NCI-H524 treated with DMSO at 0.1 percent for 48 hours (cell line): ENCODE data around the gene PSD2.

Source experiments
- DNase-seq: peaks from one replicate; lab custom pipeline; 2025; lab: John Stamatoyannopoulos, UW

PSD2 gene

GRCh38 chr5:139763280-139763929 is 32.2 kb upstream of the PSD2 start:
- DNase-seq = no peak

- DNase-seq = no peak
These were observed 31.4 kb upstream of the PSD2 start for GRCh38 chr5:139763930-139764791.

DNA sequence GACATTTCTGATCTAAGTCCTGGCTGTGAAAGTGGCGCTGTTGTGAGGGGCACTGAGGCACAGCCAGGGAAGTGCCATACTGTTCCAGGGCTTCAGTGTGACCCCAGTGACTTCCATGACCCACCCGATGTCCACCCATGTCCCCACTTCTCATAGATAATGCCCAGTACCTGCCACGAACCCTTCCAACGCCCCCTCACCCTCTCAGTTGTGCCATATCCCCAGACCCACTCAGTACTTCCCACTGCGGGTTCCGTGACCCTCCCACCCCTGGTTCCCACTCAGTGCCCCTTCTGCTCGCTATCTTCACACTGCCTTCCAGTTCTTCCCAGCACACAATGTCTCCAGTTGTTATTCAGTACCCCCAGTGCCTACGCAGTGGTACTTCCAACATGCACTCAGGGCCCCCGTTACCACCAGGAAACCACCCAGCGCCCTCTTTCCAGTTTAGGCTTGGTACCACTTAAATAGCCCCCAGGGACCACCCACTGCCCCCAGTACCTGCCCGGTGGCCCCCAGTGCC is 30.7 kb upstream of the PSD2 start:
- DNase-seq = no peak

- DNase-seq = no peak
These were observed 30.0 kb upstream of the PSD2 start for GRCh38 chr5:139765409-139766217.

DNA sequence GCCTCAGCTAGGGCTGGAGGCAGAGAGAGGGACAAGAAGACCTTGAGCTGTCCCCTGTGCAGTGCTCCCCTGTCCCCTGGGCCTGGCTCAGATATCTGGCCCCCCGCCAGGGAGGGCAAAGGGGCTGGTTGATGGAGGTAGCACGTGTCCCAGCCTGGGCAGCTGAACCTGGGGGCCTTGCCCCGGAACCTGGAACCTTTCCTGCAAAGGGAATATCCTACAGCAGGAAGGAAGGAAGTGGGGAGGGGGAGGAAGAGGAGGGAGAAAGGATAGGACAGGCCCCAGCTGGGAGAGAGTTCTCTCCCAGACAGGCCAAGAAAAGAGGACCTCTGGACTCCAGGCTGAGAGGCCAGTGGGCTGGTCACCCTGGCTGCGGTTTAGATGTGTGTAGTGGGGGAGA is 27.6 kb upstream of the PSD2 start:
- DNase-seq = no peak

GRCh38 chr5:139768807-139769465 is 26.7 kb upstream of the PSD2 start:
- DNase-seq = no peak

- no peak for DNase-seq
These were observed 26.1 kb upstream of the PSD2 start for GRCh38 chr5:139769477-139769876.

GRCh38 chr5:139770722-139771121 is 24.9 kb upstream of the PSD2 start:
- no peak for DNase-seq

DNA sequence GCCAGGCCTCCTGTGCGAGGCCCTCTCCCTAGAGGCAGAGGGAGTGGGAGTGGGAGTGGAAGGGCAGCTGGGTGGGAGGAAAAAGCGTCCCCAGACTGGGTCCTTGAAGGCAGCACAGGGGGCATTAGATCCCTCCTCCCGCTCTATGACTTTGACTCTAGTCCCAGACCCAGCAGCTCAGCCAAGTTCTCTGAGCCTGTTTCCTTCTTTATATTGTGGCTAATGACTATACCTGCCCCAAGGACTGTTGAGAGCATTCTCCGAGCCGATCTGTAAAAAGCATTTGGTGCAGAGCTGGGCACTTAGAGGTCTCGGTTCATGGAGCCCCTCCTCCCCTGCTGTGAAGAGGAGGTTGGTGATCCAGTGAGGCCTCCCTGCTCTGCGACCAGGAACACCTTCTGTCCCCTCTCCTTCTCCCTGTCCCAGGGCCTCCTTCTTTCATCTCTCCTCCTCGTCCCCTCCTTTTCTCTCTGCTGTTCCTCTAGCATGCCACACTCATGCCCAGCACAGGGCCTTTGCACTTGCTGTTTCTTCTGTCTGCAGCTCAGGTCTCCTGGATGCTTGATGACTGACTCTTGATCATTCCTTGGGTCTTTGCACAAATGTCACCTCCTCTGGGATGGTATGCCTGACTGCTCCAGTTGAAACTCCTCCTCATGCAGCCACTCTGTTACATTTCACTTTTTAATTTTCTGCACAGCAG is 23.4 kb upstream of the PSD2 start:
- no peak for DNase-seq

GRCh38 chr5:139772927-139773690 is 22.5 kb upstream of the PSD2 start:
- DNase-seq = no peak

GRCh38 chr5:139774980-139775661 is 20.5 kb upstream of the PSD2 start:
- no peak for DNase-seq

DNA sequence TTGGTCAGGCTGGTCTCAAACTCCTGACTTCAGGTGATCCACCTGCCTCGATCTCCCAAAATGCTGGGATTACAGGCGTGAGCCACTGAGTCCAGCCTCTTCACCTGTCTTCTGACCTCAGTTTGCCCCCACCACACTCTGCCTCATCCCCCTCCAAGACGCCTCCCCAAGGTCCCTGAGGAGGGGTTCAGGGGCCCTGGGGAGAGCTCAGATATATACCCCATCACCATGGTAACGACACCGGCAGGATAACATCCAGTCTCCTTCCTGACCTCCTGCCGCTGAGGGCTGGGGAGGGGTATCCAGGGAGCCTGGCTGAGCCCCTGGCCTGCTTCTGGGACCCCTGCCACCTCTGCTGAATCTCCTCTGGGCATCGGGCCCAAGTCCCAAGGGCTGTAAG is 19.7 kb upstream of the PSD2 start:
- DNase-seq = no peak

DNA sequence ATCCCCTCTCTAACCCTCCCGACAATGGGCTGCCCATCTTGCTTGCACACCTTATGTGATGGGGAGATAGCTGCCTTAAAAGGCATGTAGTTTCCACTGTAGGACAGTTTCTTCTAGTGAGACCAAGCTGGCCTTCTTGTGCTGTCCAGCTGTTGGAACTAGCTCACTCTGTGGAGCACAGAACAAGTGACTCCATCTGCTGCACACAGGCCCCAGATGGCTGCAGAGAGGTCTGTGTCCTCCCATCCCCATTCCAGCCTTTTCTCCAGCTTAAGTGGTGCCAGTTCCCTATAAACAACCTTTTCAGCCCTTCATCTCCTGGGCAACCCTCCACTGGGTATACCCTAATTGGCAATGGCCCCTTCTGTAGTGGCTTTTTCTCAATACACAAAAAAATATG is 18.7 kb upstream of the PSD2 start:
- DNase-seq = peak; percentile 83

GRCh38 chr5:139783436-139783965 is 12.1 kb upstream of the PSD2 start:
- no peak for DNase-seq

GRCh38 chr5:139784488-139784887 is 11.1 kb upstream of the PSD2 start:
- no peak for DNase-seq

DNA sequence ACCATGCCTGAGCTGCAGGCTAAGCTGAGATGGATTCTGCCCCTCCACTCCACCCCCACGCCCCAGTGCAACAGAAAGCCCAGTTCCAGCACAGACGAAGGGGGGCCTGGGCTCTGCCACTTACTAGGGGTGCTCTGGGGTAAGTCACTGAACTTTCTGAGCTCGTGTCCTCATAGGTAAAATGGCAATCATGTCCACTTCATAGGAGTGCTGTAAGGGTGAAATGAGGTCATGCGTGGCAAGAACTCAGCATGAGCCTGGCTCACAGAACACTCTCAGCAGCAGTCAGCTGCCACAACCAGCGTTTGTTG is 8.4 kb upstream of the PSD2 start:
- no peak for DNase-seq

- DNase-seq = no peak
These were observed 7.9 kb upstream of the PSD2 start for GRCh38 chr5:139787568-139788293.

DNA sequence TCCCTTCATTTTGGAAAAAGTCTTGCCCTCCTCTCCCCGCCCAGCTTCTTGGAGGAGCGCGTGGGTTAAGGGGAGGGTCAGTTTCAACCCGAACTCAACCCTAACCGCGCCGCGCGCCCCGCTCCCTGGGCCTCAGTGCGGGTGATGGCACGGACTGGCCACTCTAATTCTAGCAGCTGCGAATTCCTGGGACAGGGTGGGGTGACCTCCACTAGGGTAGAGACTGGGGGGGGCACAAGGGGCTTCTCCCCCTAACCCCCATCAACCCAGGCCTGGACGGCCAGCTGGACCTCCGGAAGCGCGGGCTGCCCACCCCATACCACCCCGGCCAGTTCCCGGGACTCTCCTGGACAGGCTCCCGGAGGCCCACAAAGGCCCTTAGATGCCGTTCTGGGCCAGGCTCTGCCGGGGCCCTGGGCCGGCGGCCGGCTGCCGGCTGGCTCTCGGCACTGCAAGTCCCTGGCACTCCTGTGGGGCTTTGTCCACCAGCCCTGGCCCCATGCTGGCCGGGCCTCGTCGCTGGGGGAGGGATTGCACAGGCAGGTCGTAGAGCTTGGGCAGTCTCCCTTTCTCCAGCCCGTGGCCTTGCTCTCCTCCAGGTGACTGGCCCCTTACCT is 7.2 kb upstream of the PSD2 start:
- DNase-seq = no peak
